Hepatocyte (in vitro differentiated cells): ENCODE results near the gene SLC34A3.

Source experiments
- CTCF ChIP-seq: fragments of 200-600 bp; sonication (generic); IDR thresholded peaks from 2 replicates; pipeline ENCODE4 v1.5.1; 2016; ENCODE audit warnings: antibody characterized with exemption, mild to moderate bottlenecking; ENCODE audit not compliant: poor library complexity
- EZH2phosphoT487 ChIP-seq: fragments of 200-600 bp; sonication (generic); IDR thresholded peaks from one replicate; pipeline ENCODE4 v1.6.1; 2018; ENCODE audit warnings: antibody characterized with exemption, mild to moderate bottlenecking, low read depth, moderate library complexity; ENCODE audit not compliant: unreplicated experiment, severe bottlenecking

- TF ChIP-seq CTCF (no peak), EZH2phosphoT487 (no peak)
Observed at GRCh38 chr9:137268538-137269201, 38.0 kb downstream of the SLC34A3 start.
